Adrenal gland (tissue), 5 donors: Measurements from ENCODE around the gene PURA.

Source experiments
- CTCF ChIP-seq, 6 experiments: fragments of 450-650 bp in 4 of 6; fragments of 200-600 bp in 2 of 6; sonication (generic) in 1 of 6; IDR thresholded peaks; 1 replicate in 5 of 6; 2 replicates in 1 of 6; pipeline versions ENCODE4 v1.5.1 to v1.8.0; 2016 to 2021; ENCODE audit warnings: antibody characterized with exemption in 6 of 6, mild to moderate bottlenecking in 2 of 6, moderate library complexity in 1 of 6
- POLR2A ChIP-seq, 2 donors: fragments of 450-650 bp; IDR thresholded peaks; one replicate each; pipeline ENCODE4 v1.6.1; 2017; ENCODE audit warnings: antibody characterized with exemption in 2 of 2, mild to moderate bottlenecking in 2 of 2, moderate library complexity in 1 of 2
- donor health status: DM: no; HTN: no; CAD: no.

GRCh38 chr5:140162275-140162674 is 48.4 kb downstream of the PURA start:
- TF ChIP-seq CTCF (IDR thresholded peaks at IDR 0.05) (no peak), POLR2A (IDR thresholded peaks at IDR 0.05) (no peak)
